ENCODE measurements around the gene TRPC1.

DNA sequence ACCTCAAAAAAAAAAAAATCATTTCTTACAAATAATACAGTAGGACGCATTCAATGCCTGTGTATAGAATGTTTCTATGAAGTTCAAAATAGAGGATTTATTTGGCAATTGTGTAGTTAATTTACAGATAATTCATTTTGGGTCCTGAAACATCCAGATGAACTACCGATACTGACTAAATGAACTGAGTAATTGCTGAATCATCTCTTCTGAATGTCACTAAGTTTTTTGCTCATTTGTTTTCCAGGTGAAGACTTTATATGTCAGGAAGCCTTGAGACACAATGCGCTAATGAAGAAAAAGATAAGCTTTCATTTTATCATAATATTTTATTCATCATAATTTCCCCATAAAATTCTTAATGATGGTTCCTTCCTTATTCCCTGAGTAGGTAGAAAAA, 125.3 kb downstream of the TRPC1 start:
- TF ChIP-seq REST (IDR thresholded peaks at IDR 0.05; ENCODE audit: low read depth) (no peak), ZBTB7A (IDR thresholded peaks at IDR 0.05; ENCODE audit: low read depth) (no peak), CEBPB (IDR thresholded peaks at IDR 0.05) (no peak), TEAD4 (IDR thresholded peaks at IDR 0.05) (no peak), TAF1 (IDR thresholded peaks at IDR 0.05; ENCODE audit: low read depth) (no peak)

All from Ishikawa (cell line).